ENCODE results near the gene UBE2B.

DNA sequence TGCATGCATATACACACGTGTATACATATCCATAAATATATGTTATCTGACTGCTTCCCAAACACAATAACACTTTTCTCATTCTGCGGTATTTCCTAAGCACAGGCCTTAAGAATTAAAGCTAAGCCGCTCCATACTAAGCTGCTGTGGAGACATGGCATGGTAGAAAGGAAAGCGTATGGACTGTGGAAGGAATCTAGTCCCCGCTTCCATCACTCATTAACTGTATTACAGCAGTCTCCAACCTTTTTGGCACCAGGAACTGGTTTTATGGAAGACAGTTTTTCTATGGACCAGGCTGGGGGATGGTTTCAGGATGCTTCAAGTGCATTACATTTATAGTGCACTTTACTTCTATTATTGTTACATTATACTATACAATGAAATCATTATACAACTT, 15.7 kb upstream of the UBE2B start:
- TF ChIP-seq CTCF (IDR thresholded peaks at IDR 0.05 in 4 of 5, conservative IDR thresholded peaks at IDR 0.05 in 1 of 5) (no peak), POLR2A (IDR thresholded peaks at IDR 0.05) (no peak)

All from gastrocnemius medialis (tissue), 4 donors.